GM23248 (cell line): ENCODE results near the gene NGF. TPM values are rescaled to one million over a fixed set of nuclear protein-coding genes. Genes with fewer than 3 reads are reported as not detected.

Experiments
- DNase-seq: peaks from one replicate; pipeline ENCODE4 v3.0.0-alpha.2; 2015
- H2AFZ ChIP-seq: fragments of 200-600 bp; sonication (generic); 2 replicates; pipeline ENCODE4 v1.6.1; 2016; ENCODE audit warnings: antibody characterized with exemption
- H3F3A ChIP-seq: fragments of 200-600 bp; sonication (generic); 2 replicates; pipeline ENCODE4 v1.6.1; 2016; ENCODE audit warnings: mild to moderate bottlenecking, antibody characterized with exemption, mixed run types; ENCODE audit not compliant: insufficient read depth
- H3K27ac ChIP-seq: fragments of 200-600 bp; sonication (generic); 2 replicates; pipeline ENCODE4 v1.5.1; 2016; ENCODE audit warnings: mild to moderate bottlenecking
- H3K27me3 ChIP-seq: fragments of 200-600 bp; sonication (generic); replicated peaks from 2 replicates; pipeline ENCODE4 v1.6.1; 2016; ENCODE audit warnings: mild to moderate bottlenecking; ENCODE audit not compliant: insufficient read depth
- H3K36me3 ChIP-seq: fragments of 200-600 bp; sonication (generic); 2 replicates; pipeline ENCODE4 v1.6.1; 2016; ENCODE audit warnings: low read depth, mild to moderate bottlenecking
- H3K4me1 ChIP-seq: fragments of 200-600 bp; sonication (generic); 2 replicates; pipeline ENCODE4 v1.6.1; 2016; ENCODE audit warnings: mild to moderate bottlenecking; ENCODE audit not compliant: insufficient read depth
- H3K4me2 ChIP-seq: fragments of 200-600 bp; sonication (generic); one replicate; pipeline ENCODE4 v1.6.1; 2016; ENCODE audit warnings: mild to moderate bottlenecking; ENCODE audit not compliant: unreplicated experiment
- H3K4me3 ChIP-seq: fragments of 200-600 bp; sonication (generic); 2 replicates; pipeline ENCODE4 v1.5.1; 2016; ENCODE audit warnings: mild to moderate bottlenecking
- H3K79me2 ChIP-seq: fragments of 200-600 bp; sonication (generic); 2 replicates; pipeline ENCODE4 v1.6.1; 2016; ENCODE audit warnings: mild to moderate bottlenecking; ENCODE audit not compliant: insufficient read depth
- H3K9ac ChIP-seq: fragments of 200-600 bp; sonication (generic); 2 replicates; pipeline ENCODE4 v1.6.1; 2016; ENCODE audit warnings: mild to moderate bottlenecking
- H3K9me2 ChIP-seq: fragments of 200-600 bp; sonication (generic); 2 replicates; pipeline ENCODE4 v1.6.1; 2016; ENCODE audit warnings: mixed run types, mild to moderate bottlenecking, moderate library complexity; ENCODE audit not compliant: insufficient read depth
- H3K9me3 ChIP-seq: fragments of 200-600 bp; sonication (generic); one replicate; pipeline ENCODE4 v1.6.1; 2017; ENCODE audit warnings: low read depth
- H4K20me1 ChIP-seq: fragments of 200-600 bp; sonication (generic); 2 replicates; pipeline ENCODE4 v1.6.0; 2016; ENCODE audit not compliant: insufficient read depth
- EZH2 ChIP-seq: fragments of 200-600 bp; sonication (generic); IDR thresholded peaks from 2 replicates; pipeline ENCODE4 v1.6.1; 2018; ENCODE audit warnings: antibody characterized with exemption, mild to moderate bottlenecking; ENCODE audit not compliant: insufficient read depth, poor library complexity, severe bottlenecking
- EZH2phosphoT487 ChIP-seq: fragments of 200-600 bp; sonication (generic); IDR thresholded peaks from 2 replicates; pipeline ENCODE4 v1.6.1; 2018; ENCODE audit warnings: antibody characterized with exemption, moderate library complexity, mild to moderate bottlenecking, low read depth; ENCODE audit not compliant: insufficient read depth
- WGBS, 2 experiments: methylation state at CpG; one replicate each; pipeline ENCODE4 v1.1.6; 2015 to 2017; ENCODE audit warnings: low lambda C conversion rate in 2 of 2, low coverage in 1 of 2; ENCODE audit errors: missing lambda C conversion rate in 2 of 2; 5-methylcytosine and 5-hydroxymethylcytosine counted together
- in situ Hi-C: fragments of 300-500 bp; cut with MboI; formaldehyde crosslinking; loops from 2 replicates; pipeline ENCODE4 v1.15.0; 2020
- polyA plus RNA-seq: library from polyadenylated mRNA; unstranded; fragments of >200 nt; fragmentation: Nextera tagmentation; extraction: Ambion mirVana; gene quantifications from 2 replicates; pipeline ENCODE4 v1.2.1, GENCODE V29; 2016
- total RNA-seq: library from RNA; depleted of rRNA; stranded (reverse); fragments of >200 nt; shearing (Covaris generic); gene quantifications from 2 replicates; pipeline ENCODE4 v1.2.3, GENCODE V29; 2014; rRNA removed

The NGF gene
- total and polyA plus RNA-seq, 2 experiments from 2014 or later: 27.1 to 52.9 TPM

DNA sequence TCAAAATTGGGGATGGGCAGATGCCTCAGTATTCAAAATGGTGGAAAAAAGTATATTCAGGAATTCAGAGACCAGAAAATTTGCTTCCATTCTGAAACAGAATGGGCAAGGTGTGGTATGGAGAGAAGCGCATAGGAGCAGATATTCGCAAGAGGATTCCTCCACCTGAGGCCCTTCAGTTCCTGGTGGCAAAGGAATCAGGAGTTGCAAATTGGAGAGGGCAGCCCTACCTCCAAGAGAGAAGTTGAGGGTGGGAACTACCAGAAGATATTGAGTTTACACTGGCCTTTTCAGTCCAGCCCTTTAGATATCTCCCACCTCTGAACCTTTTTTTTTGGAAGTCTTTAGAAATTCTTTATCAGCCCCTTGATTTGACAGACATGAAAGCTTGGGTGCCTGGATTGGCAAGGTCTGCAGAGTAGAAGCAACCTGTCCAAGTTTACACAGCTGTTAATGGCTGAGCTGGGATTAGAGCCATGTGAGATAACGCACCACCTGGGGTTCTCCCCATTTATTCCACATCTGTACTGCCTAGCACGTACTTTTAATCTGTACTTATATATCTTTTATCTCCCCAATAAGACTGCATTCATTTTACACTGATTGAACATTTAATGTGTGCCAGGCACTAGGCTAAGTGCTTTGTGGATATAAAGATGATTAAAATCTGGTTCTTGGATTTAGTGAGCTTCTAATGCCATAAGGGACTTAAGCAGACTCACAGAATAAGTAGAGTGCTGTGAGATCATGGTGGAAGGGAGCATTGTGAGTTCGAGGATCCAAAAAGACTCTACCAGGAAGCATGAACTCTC lies 99.5 kb downstream of the NGF start:
- in situ Hi-C loops: no loop called here
- peak overlapping the region; percentile 13; the same call in 1 of the 2 replicates for H2AFZ ChIP-seq
- H3K4me2 ChIP-seq: peak overlapping the region; percentile 79
- H3K27me3 ChIP-seq: no peaks in the 10 kb centered on the region
- H3K36me3 ChIP-seq: no peaks in the 10 kb centered on the region; the same call in 1 of the 2 replicates
- no peaks in the 10 kb centered on the region for H3K9me2 ChIP-seq
- H3K9ac ChIP-seq: peak overlapping the region; percentile 68
- peak overlapping the region; percentile 86 for H3K27ac ChIP-seq
- H4K20me1 ChIP-seq: no peaks in the 10 kb centered on the region
- H3K79me2 ChIP-seq: peaks cover 16% of the 10 kb centered on the region
- no peak overlapping the region for H3K4me3 ChIP-seq
- H3K9me3 ChIP-seq: no peaks in the 10 kb centered on the region
- no peak for DNase-seq
- 93 to 97% methylated on average over 5 of the region's 5 CpGs for WGBS, 2 experiments
- TF ChIP-seq EZH2: no peak
- TF ChIP-seq EZH2phosphoT487: no peak
- H3K4me1 ChIP-seq: peaks cover 43% of the 10 kb centered on the region
- H3F3A ChIP-seq: peaks cover 44% of the 10 kb centered on the region

DNA sequence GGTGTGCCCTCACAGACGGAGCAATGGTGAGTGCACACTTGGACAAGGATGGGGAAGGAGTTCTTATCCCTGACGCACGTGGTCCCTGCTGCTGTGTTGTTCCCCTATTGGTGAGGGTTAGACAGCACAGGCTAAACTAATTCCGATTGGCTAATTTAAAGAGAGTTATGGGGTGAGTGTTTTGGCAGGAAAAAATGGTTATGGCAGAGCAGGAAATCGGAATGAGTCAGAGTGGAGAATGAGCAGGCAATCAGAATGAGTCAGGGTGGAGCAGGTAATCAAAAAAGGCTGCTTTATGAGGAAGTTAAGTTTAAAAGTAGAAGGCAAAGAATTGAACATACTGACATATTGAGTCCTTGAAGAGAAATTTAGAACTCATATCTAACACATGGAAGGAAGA lies 100.5 kb downstream of the NGF start:
- no peak overlapping the region for H2AFZ ChIP-seq
- no peaks in the 10 kb centered on the region; the same call in 1 of the 2 replicates for H3K36me3 ChIP-seq
- no peaks in the 10 kb centered on the region for H4K20me1 ChIP-seq
- H3K9ac ChIP-seq: no peak overlapping the region
- H3K27me3 ChIP-seq: no peaks in the 10 kb centered on the region
- H3K4me3 ChIP-seq: no peak overlapping the region
- H3F3A ChIP-seq: peaks cover 44% of the 10 kb centered on the region
- H3K4me1 ChIP-seq: peaks cover 48% of the 10 kb centered on the region
- no peaks in the 10 kb centered on the region for H3K9me3 ChIP-seq
- H3K4me2 ChIP-seq: no peak overlapping the region
- in situ Hi-C loops: no loop called here
- H3K27ac ChIP-seq: peak overlapping the region; percentile 21
- peaks cover 16% of the 10 kb centered on the region for H3K79me2 ChIP-seq
- TF ChIP-seq EZH2phosphoT487 (no peak), EZH2 (no peak)
- DNase-seq: peak; percentile 62
- WGBS, 2 experiments: 46 to 55% methylated on average over 5 of the region's 5 CpGs
- no peaks in the 10 kb centered on the region for H3K9me2 ChIP-seq

DNA sequence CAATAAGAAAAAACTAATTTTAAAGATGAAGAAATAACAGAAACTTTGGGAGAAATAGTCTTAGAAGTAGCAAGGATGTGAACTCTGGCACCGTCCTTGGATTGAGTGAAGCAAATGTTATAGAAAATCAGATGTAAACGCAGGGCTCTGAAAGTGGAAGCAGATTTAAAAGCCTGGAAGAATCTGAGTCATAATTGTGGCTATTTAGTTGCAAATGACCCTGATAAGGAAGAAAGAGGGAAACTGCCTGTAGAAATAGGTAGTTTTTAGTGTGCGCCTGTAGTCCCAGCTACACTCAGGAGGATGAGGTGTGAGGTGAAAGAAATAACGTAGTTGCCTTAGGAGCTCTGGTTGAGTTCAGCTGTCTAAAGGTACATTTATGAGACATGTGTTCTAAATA lies 101.0 kb downstream of the NGF start:
- H3F3A ChIP-seq: peaks cover 44% of the 10 kb centered on the region
- H3K79me2 ChIP-seq: peaks cover 15% of the 10 kb centered on the region
- peaks cover 48% of the 10 kb centered on the region for H3K4me1 ChIP-seq
- H3K4me3 ChIP-seq: no peak overlapping the region
- H3K27ac ChIP-seq: peak overlapping the region; percentile 21
- H3K9me2 ChIP-seq: no peaks in the 10 kb centered on the region
- no peaks in the 10 kb centered on the region for H3K9me3 ChIP-seq
- no peak overlapping the region for H2AFZ ChIP-seq
- in situ Hi-C loops: no loop called here
- no peaks in the 10 kb centered on the region for H3K27me3 ChIP-seq
- no peak overlapping the region for H3K9ac ChIP-seq
- no peaks in the 10 kb centered on the region; the same call in 1 of the 2 replicates for H3K36me3 ChIP-seq
- H4K20me1 ChIP-seq: no peaks in the 10 kb centered on the region
- TF ChIP-seq EZH2phosphoT487 (no peak), EZH2 (no peak)
- 96 to 97% methylated on average over 4 of the region's 4 CpGs for WGBS, 2 experiments
- no peak for DNase-seq
- no peak overlapping the region for H3K4me2 ChIP-seq

Other genes starting within 250 kb of the NGF start
- 2.7 and 9.0 TPM in 2 replicates for gene TSPAN2, start 248.7 kb downstream of the NGF start, total RNA-seq
- gene TSPAN2, start 248.7 kb downstream of the NGF start, polyA plus RNA-seq: 8.1 and 10.1 TPM in 2 replicates